ENCODE results near the gene IL11RA. TPM values are rescaled to one million over a fixed set of nuclear protein-coding genes. Genes with fewer than 3 reads are reported as not detected.
A peak's percentile ranks its signal among the peaks of the same experiment; 100 is the strongest.

The IL11RA gene
- total RNA-seq = 56.5 TPM
- long read RNA-seq, transcript IL11RA-202 (13 exons, 1,700 nt) = major isoform, 66 of 114 reads
- long read RNA-seq, partial matches to known transcripts = 19 of 114 reads
- long read RNA-seq, other reads (novel, unspliced or antisense) = 28 of 114 reads

- Histone ChIP-seq H3K27me3 (ENCODE audit: low read depth) (no peaks in the 10 kb centered on the region), H3K27ac (replicated peaks) (peak within 1 kb of the TSS; percentile 93), H3K9me3 (replicated peaks) (no peaks in the 10 kb centered on the region), H3K36me3 (peaks cover 29% of the 10 kb centered on the region), H3K4me1 (peaks cover 84% of the 10 kb centered on the region), H3K4me3 (peak within 1 kb of the TSS; percentile 72)
- TF ChIP-seq CTCF (IDR thresholded peaks at IDR 0.05; ENCODE audit: borderline replicate concordance) = peak; percentile 10
- intact Hi-C loops (cut with micrococcal nuclease) = no loop called here
- DNase-seq = peak; percentile 93
Observed at GRCh38 chr9:34651876-34652601, at the start of gene IL11RA. Gene IL11RA (plus strand): TSS chr9:34652185. CDS start chr9:34655218, 3,033 bp downstream.

- DNase-seq = peak; percentile 77
- H3K9me3 ChIP-seq (replicated peaks) = no peaks in the 10 kb centered on the region
- intact Hi-C loops (cut with micrococcal nuclease) = loop anchor here (10.0 kb wide), 1 partner anchor 199 kb away; no protein-coding TSS in a partner anchor
- H3K4me3 ChIP-seq = no peak overlapping the region
- no peak overlapping the region for H3K27ac ChIP-seq (replicated peaks)
- peaks cover 7% of the 10 kb centered on the region for H3K4me1 ChIP-seq
- TF ChIP-seq CTCF (IDR thresholded peaks at IDR 0.05; ENCODE audit: borderline replicate concordance) = peak; percentile 95
- H3K27me3 ChIP-seq (ENCODE audit: low read depth) = no peaks in the 10 kb centered on the region
- no peaks in the 10 kb centered on the region for H3K36me3 ChIP-seq
Observed at GRCh38 chr9:34603610-34604231, 48.3 kb upstream of the IL11RA start.

- no peak for TF ChIP-seq CTCF (IDR thresholded peaks at IDR 0.05; ENCODE audit: borderline replicate concordance)
- no peak overlapping the region for H3K4me3 ChIP-seq
- intact Hi-C loops (cut with micrococcal nuclease) = loop anchor here (10.0 kb wide), 1 partner anchor 201 kb away; no protein-coding TSS in a partner anchor
Observed at GRCh38 chr9:34606190-34606589, 45.8 kb upstream of the IL11RA start.

GRCh38 chr9:34606905-34607304 is 45.1 kb upstream of the IL11RA start:
- Histone ChIP-seq H3K4me1 (peaks cover 22% of the 10 kb centered on the region), H3K27ac (replicated peaks) (no peak overlapping the region), H3K36me3 (no peaks in the 10 kb centered on the region), H3K9me3 (replicated peaks) (no peaks in the 10 kb centered on the region), H3K4me3 (no peak overlapping the region), H3K27me3 (ENCODE audit: low read depth) (no peaks in the 10 kb centered on the region)
- intact Hi-C loops (cut with micrococcal nuclease) = loop anchor here (10.0 kb wide), 1 partner anchor 202 kb away; no protein-coding TSS in a partner anchor
- no peak for DNase-seq
- TF ChIP-seq CTCF (IDR thresholded peaks at IDR 0.05; ENCODE audit: borderline replicate concordance) = no peak

More at GRCh38 chr9:34606190-34606589, 45.8 kb upstream of the IL11RA start:
- no peaks in the 10 kb centered on the region for H3K27me3 ChIP-seq (ENCODE audit: low read depth)
- no peaks in the 10 kb centered on the region for H3K36me3 ChIP-seq
- no peak overlapping the region for H3K27ac ChIP-seq (replicated peaks)
- H3K9me3 ChIP-seq (replicated peaks) = no peaks in the 10 kb centered on the region
- H3K4me1 ChIP-seq = peaks cover 15% of the 10 kb centered on the region
- no peak for DNase-seq

- DNase-seq = no peak
- intact Hi-C loops (cut with micrococcal nuclease) = loop anchor here (10.0 kb wide), 1 partner anchor 203 kb away; no protein-coding TSS in a partner anchor
- no peak for TF ChIP-seq CTCF (IDR thresholded peaks at IDR 0.05; ENCODE audit: borderline replicate concordance)
- no peak overlapping the region for H3K27ac ChIP-seq (replicated peaks)
- no peaks in the 10 kb centered on the region for H3K36me3 ChIP-seq
- no peak overlapping the region for H3K4me3 ChIP-seq
- peaks cover 24% of the 10 kb centered on the region for H3K4me1 ChIP-seq
- H3K9me3 ChIP-seq (replicated peaks) = no peaks in the 10 kb centered on the region
- no peaks in the 10 kb centered on the region for H3K27me3 ChIP-seq (ENCODE audit: low read depth)
Observed at GRCh38 chr9:34607331-34607730, 44.7 kb upstream of the IL11RA start.

Data from left ventricle myocardium inferior (tissue), 1 donor.